ENCODE measurements around the gene DMRTB1. TPM values are rescaled to one million over a fixed set of nuclear protein-coding genes. Genes with fewer than 3 reads are reported as not detected.

Gene DMRTB1
- total and polyA plus RNA-seq, 9 of the 15 experiments (the other 6 are each of a cell fraction or from before 2014, with no cell fraction given): 0.06 to 0.35 (median 0.13) TPM; not detected in 3

GRCh38 chr1:53505891-53506290, 46.7 kb downstream of the DMRTB1 start (continued):
- no peak for TF ChIP-seq HDAC3 (IDR thresholded peaks at IDR 0.05; ENCODE audit: borderline replicate concordance, partially characterized antibody)

DNA sequence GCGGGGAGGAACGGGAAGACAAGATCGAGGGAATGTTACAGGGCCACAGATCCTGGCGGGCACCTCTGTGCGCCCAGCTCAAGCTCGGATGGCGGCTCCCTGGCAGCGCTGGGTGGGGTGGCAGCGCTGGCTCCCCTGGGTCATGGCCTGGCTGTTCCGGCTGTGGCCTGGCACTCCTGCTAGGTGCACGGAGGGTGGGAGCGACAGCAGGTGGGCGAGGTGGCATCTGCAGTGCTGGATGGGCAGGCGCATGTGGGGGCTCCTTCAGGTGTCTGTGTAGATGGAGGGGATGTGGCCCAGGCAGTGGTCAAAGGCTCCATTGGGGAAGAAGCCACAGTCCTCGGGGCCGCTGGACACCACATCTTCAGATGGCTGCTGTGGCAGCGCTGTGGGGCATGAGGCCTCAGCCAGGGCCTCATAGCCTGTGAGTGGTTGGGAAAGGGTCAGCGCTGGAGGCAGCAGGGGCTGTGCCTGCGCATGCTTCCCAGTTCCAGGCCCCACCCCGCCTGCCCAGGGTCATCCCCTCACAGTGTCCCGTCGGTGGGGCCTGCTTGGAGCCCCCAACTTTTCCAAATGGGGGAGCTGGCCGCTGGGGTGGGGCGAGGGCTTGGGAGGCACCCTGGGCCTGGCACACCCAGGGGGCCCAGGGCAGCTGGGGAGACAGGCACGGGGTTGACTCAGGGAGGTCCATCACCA, 47.3 kb downstream of the DMRTB1 start:
- Histone ChIP-seq H3K4me3 (no peak overlapping the region), H3K4me1 (replicated peaks in 1 of 2; ENCODE audit: control insufficient read depth in 2 of 2, insufficient read depth in 2 of 2, low read length in 2 of 2) (peaks cover 0 to 19% of the 10 kb centered on the region in 2 experiments; a peak in 1 of 5 replicates), H3K9me3 (replicated peaks; ENCODE audit: control insufficient read depth, insufficient read depth, low read depth, low read length) (no peaks in the 10 kb centered on the region), H3K4me2 (ENCODE audit: insufficient read depth, low read length) (no peak overlapping the region), H2AFZ (ENCODE audit: low read depth, low read length) (no peak overlapping the region), H3K9ac (ENCODE audit: insufficient read depth in 1 of 2, low read depth in 2 of 2, low read length in 2 of 2) (no peak overlapping the region; a peak in 1 of 4 replicates), H3K79me2 (ENCODE audit: control insufficient read depth, insufficient read depth, low read length) (no peaks in the 10 kb centered on the region), H4K20me1 (replicated peaks; ENCODE audit: control insufficient read depth, insufficient read depth, low read length) (peaks cover 8% of the 10 kb centered on the region), H3K9me1 (ENCODE audit: control insufficient read depth, insufficient read depth, low read length) (peaks cover 4% of the 10 kb centered on the region), H3K36me3 (ENCODE audit: control insufficient read depth, insufficient read depth, low read length) (no peaks in the 10 kb centered on the region), H3K27ac (ENCODE audit: extremely low read depth, low read depth, low read length) (no peak overlapping the region), H3K27me3 (ENCODE audit: control insufficient read depth in 2 of 2, insufficient read depth in 2 of 2, low read length in 2 of 2) (peaks cover 53 to 84% of the 10 kb centered on the region in 2 experiments)
- DNase-seq (ENCODE audit: extremely low read depth in 1 of 4, low spot score in 3 of 4) (no peak), ATAC-seq (no peak), FAIRE-seq (no peak)
- 1% methylated on average over 23 of the region's 25 CpGs for WGBS (ENCODE audit: insufficient coverage, low coverage, missing lambda C conversion rate)
- POLR2A ChIA-PET: interaction anchor here (0.6 to 1.0 kb wide), 2 partner anchors 19 to 21 kb away, joined by 3 to 4 read pairs; no protein-coding TSS in a partner anchor
- TF ChIP-seq DLX4 (CRISPR knock-in tag; IDR thresholded peaks at IDR 0.05) (no peak), RB1 (IDR thresholded peaks at IDR 0.05; ENCODE audit: low read depth) (no peak), WHSC1 (IDR thresholded peaks at IDR 0.05; ENCODE audit: low read length) (no peak), KLF6 (CRISPR knock-in tag; IDR thresholded peaks at IDR 0.05; ENCODE audit: borderline replicate concordance) (no peak), CCNT2 (IDR thresholded peaks at IDR 0.05; ENCODE audit: borderline replicate concordance, extremely low read depth, insufficient read length, low read depth, low read length) (no peak), ESRRA (IDR thresholded peaks at IDR 0.05; ENCODE audit: borderline replicate concordance, low read depth) (no peak), SMAD2 (IDR thresholded peaks at IDR 0.05; ENCODE audit: low read depth, low read length) (no peak), ZNF384 (IDR thresholded peaks at IDR 0.05; ENCODE audit: low read depth, low read length) (no peak), NR1H2 (CRISPR knock-in tag; IDR thresholded peaks at IDR 0.05) (no peak), CC2D1A (IDR thresholded peaks at IDR 0.05) (no peak)
- TF ChIP-seq, protein P1, sequence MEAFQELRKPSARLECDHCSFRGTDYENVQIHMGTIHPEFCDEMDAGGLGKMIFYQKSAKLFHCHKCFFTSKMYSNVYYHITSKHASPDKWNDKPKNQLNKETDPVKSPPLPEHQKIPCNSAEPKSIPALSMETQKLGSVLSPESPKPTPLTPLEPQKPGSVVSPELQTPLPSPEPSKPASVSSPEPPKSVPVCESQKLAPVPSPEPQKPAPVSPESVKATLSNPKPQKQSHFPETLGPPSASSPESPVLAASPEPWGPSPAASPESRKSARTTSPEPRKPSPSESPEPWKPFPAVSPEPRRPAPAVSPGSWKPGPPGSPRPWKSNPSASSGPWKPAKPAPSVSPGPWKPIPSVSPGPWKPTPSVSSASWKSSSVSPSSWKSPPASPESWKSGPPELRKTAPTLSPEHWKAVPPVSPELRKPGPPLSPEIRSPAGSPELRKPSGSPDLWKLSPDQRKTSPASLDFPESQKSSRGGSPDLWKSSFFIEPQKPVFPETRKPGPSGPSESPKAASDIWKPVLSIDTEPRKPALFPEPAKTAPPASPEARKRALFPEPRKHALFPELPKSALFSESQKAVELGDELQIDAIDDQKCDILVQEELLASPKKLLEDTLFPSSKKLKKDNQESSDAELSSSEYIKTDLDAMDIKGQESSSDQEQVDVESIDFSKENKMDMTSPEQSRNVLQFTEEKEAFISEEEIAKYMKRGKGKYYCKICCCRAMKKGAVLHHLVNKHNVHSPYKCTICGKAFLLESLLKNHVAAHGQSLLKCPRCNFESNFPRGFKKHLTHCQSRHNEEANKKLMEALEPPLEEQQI (IDR thresholded peaks at IDR 0.05): no peak
- TF ChIP-seq, protein P2, sequence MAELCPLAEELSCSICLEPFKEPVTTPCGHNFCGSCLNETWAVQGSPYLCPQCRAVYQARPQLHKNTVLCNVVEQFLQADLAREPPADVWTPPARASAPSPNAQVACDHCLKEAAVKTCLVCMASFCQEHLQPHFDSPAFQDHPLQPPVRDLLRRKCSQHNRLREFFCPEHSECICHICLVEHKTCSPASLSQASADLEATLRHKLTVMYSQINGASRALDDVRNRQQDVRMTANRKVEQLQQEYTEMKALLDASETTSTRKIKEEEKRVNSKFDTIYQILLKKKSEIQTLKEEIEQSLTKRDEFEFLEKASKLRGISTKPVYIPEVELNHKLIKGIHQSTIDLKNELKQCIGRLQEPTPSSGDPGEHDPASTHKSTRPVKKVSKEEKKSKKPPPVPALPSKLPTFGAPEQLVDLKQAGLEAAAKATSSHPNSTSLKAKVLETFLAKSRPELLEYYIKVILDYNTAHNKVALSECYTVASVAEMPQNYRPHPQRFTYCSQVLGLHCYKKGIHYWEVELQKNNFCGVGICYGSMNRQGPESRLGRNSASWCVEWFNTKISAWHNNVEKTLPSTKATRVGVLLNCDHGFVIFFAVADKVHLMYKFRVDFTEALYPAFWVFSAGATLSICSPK (IDR thresholded peaks at IDR 0.05; ENCODE audit: borderline replicate concordance): no peak
- no TSS peak for BruUV-seq (replicated peaks)
- CTCF ChIA-PET (ENCODE audit: low intra/inter-chr PET ratio): no interaction called here
- intact Hi-C loops (cut with micrococcal nuclease): no loop called here
- in situ Hi-C loops (cut with MboI): no loop called here

All from K562 (cell line).